ENCODE measurements around the gene ASB3.
"Not testable (repeated sequence)": the region's sequence is repeated elsewhere in the genome, so short reads cannot be mapped to it uniquely, and the experiment has no call there.

Gene ASB3

DNA sequence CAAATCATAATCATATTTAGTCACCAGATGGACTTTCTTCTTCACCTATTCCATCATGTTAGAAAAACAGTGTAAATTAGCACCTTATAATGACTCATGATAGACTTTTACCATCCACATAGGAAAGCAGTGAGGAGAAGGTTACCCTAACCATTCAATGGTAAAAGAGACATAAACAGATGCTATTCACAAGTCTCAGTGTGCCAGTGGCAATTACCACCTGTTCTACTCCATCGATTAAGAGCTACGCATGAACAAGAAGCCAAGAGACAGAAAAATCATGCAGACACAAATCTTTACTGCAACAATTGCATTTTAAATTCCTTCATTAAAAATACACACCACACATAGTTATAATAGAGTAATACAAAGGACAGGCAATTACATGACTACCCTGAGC is 125.9 kb downstream of the ASB3 start:
- Mint-ChIP-seq H3K36me3 (peaks cover 28% of the 10 kb centered on the region), H3K27me3 (no peaks in the 10 kb centered on the region), H3K4me1 (no peaks in the 10 kb centered on the region), H3K27ac (no peak overlapping the region), H3K9me3 (peaks cover 5% of the 10 kb centered on the region), H3K4me3 (no peak overlapping the region)
- ATAC-seq = no peak

DNA sequence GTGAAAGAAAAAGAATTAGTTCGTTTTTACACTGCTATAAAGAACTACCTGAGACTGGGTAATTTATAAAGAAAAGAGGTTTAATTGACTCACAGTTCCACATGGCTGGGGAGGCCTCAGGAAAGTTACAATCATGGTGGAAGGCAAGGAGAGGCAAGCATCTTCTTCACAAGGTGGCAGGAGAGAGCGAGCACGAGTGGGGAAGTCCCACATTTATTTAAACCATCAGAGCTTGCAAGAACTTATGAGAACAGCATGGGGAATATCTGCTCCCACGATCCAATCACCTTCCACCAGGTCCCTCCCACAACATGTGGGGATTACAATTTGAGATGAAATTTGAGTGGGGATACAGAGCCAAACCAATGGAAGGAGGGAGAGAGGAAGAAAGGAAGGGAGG is 128.3 kb downstream of the ASB3 start:
- H3K4me1 Mint-ChIP-seq, H3K4me3 Mint-ChIP-seq, H3K27me3 Mint-ChIP-seq, ATAC-seq, H3K27ac Mint-ChIP-seq, H3K9me3 Mint-ChIP-seq: not testable (repeated sequence)
- H3K36me3 Mint-ChIP-seq = peaks cover 10% of the 10 kb centered on the region

DNA sequence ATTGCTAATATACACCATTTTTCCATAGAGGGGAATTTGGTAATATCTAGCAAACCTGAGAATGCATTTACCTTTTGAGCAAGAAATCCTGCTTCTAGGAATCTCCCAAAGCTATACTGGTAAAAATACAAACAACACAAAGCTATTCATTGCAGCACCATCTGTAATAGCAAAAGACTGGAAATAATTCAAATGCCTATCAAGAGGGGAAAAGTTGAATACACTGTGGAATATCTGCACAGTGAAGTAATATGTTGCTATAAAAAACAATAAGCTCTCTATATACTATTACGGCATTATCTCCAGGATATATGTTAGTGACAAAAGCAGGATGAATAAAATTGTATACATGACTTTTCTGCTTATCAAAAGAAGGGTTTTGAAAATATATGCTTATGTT is 131.5 kb downstream of the ASB3 start:
- Mint-ChIP-seq H3K4me3 (no peak overlapping the region), H3K36me3 (no peaks in the 10 kb centered on the region), H3K27ac (no peak overlapping the region), H3K4me1 (no peaks in the 10 kb centered on the region), H3K9me3 (peaks cover 3% of the 10 kb centered on the region), H3K27me3 (peaks cover 8% of the 10 kb centered on the region)
- ATAC-seq = no peak

DNA sequence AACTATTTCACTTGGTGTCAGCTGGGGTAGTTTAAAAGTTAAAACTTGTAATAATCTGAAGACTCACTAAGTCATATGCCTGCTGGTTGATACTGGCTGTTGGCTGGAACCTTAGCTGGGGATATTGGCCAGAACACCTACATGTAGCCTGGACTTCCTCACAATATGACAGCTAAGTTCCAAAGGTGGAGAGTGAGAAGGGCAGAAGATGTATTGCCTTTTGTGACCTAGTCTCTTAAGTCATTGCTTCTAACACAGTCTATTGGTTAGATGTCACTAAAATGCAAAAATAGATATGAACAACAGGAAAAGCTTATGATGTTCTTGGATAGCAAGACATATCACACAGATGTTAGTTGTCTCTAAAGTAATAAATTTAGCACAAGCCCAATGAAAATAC is 132.4 kb downstream of the ASB3 start:
- peaks cover 3% of the 10 kb centered on the region for H3K9me3 Mint-ChIP-seq
- no peaks in the 10 kb centered on the region for H3K4me1 Mint-ChIP-seq
- H3K36me3 Mint-ChIP-seq = no peaks in the 10 kb centered on the region

DNA sequence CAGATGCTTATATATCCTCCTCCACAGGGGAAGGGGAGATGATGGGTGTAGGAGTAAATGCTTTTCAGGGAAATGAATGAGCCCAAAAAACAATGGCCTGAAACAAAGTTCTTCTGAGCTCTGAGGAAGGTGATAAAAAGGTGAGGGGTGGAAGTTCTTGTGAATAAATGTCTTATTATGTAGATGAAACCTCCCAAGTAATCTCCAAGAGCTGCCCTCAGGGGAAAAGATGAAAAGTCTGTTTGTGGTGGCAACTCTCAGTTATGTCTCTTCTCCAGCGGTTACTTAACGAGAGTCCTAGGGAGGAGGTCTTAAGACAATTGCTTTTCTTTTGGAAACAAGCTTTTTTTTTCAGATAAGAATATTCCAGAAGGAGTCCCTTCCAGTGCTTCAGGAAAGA is 134.6 kb downstream of the ASB3 start:
- Mint-ChIP-seq H3K4me3 (no peak overlapping the region), H3K9me3 (peaks cover 3% of the 10 kb centered on the region), H3K36me3 (no peaks in the 10 kb centered on the region), H3K27ac (no peak overlapping the region), H3K4me1 (no peaks in the 10 kb centered on the region), H3K27me3 (peaks cover 8% of the 10 kb centered on the region)
- no peak for ATAC-seq

More for the DNA sequence above, 132.4 kb downstream of the ASB3 start:
- ATAC-seq = no peak
- Mint-ChIP-seq H3K4me3 (no peak overlapping the region), H3K27ac (no peak overlapping the region), H3K27me3 (peaks cover 8% of the 10 kb centered on the region)

DNA sequence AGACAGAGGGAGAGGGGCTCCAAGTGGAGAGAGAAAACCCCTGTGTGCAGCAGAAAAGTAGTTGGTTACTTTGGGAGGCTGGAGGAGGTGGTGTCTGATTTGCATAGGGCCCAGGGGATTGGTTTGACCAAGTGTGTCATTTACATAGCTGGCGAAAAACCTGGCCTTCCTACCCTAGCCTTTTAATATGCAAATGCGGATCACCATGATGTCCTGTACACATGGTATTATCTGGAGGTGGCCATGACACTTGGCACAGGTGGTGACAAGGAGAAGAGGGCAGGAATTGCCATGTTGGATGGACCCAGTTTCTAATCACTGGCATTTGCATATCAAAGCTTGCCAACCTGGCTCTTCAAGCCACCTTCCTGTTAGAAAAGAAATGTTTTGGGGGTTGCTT is 140.0 kb downstream of the ASB3 start:
- Mint-ChIP-seq H3K9me3 (peaks cover 3% of the 10 kb centered on the region), H3K36me3 (no peaks in the 10 kb centered on the region), H3K27ac (no peak overlapping the region), H3K4me1 (no peaks in the 10 kb centered on the region), H3K27me3 (peaks cover 8% of the 10 kb centered on the region), H3K4me3 (no peak overlapping the region)
- no peak for ATAC-seq

DNA sequence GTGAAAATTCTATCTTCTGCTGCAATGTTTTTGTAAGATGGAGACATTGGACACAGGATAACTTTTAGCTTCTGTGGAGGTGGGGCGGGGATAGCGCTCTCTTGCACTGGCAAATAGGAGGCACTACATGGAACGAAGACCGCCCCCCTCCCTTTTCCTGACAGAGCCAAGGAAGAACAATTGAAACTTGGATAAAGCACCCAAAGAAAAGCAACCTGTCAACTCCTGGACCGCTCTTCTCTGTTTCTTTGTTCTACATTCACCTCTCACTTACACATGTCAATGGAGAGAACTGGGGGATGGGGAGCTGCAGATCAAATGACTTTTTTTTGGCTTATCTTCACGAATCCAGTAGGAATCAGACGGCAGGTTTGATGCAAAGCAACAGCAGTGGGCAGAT is 145.5 kb downstream of the ASB3 start:
- ATAC-seq = no peak
- peaks cover 3% of the 10 kb centered on the region for H3K9me3 Mint-ChIP-seq

DNA sequence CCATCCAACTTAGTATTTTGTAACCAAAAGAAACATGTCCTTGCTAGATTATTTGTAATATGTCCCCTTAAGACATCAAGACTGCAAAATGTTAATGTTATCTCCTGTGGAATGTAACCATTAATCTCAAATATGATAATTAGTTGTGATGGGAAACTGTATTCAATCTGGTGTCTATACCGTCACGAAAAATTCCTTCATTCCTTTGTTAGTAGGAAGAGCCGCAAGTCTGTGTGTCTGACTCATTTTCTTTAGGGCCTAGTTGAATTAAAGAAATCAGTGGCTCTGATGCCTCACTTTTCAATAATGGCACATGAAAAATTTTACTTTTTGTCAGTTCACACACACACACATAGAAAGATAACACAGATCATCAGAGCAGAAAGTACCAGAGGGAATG is 146.3 kb downstream of the ASB3 start:
- Mint-ChIP-seq H3K4me3 (no peak overlapping the region), H3K36me3 (no peaks in the 10 kb centered on the region), H3K27me3 (no peaks in the 10 kb centered on the region), H3K27ac (no peak overlapping the region), H3K4me1 (no peaks in the 10 kb centered on the region), H3K9me3 (peaks cover 5% of the 10 kb centered on the region)
- ATAC-seq = no peak

More for the DNA sequence above, 145.5 kb downstream of the ASB3 start:
- Mint-ChIP-seq H3K4me1 (no peaks in the 10 kb centered on the region), H3K36me3 (no peaks in the 10 kb centered on the region), H3K27ac (no peak overlapping the region), H3K27me3 (no peaks in the 10 kb centered on the region), H3K4me3 (no peak overlapping the region)

DNA sequence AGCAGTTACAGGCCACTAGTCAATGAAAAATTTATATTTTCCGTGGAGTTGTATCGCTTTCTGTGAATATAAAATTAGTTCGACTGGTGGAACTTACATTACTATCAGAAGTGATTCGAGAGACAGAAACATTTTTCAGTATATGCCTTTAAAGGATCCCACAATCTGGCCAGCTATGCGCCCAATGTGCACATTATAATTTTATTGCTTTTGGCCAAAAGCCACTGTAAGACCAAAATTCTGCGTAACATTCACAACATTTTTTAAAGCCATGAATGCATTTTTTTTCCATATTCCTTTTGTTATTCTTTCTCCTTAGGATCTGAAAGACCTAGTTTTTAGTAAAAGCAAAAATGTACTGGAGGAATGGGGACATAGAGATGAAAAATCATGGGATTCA is 150.2 kb downstream of the ASB3 start:
- peaks cover 7% of the 10 kb centered on the region for H3K9me3 Mint-ChIP-seq
- H3K4me3 Mint-ChIP-seq = no peak overlapping the region
- H3K4me1 Mint-ChIP-seq = no peaks in the 10 kb centered on the region
- ATAC-seq = no peak
- H3K36me3 Mint-ChIP-seq = no peaks in the 10 kb centered on the region
- no peak overlapping the region for H3K27ac Mint-ChIP-seq
- H3K27me3 Mint-ChIP-seq = no peaks in the 10 kb centered on the region

DNA sequence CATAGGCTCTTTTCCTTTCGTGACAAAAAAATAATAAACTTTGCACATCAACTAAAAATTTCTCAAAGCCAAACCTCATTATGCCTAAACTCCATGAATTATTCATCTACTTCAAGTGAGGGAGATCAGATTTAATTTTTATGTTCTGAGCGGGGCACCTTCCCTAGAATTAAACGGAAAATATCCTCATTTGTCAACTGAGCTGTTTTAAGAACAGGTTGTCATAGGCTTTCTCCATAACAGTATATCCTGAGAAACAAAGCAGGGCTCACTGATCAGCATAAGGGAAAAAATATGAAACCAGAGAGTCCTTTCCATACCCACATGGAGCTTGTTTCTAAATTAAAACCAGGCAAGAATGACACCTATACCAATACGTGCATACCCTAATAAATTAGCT is 150.6 kb downstream of the ASB3 start:
- no peak for ATAC-seq
- H3K36me3 Mint-ChIP-seq = no peaks in the 10 kb centered on the region

DNA sequence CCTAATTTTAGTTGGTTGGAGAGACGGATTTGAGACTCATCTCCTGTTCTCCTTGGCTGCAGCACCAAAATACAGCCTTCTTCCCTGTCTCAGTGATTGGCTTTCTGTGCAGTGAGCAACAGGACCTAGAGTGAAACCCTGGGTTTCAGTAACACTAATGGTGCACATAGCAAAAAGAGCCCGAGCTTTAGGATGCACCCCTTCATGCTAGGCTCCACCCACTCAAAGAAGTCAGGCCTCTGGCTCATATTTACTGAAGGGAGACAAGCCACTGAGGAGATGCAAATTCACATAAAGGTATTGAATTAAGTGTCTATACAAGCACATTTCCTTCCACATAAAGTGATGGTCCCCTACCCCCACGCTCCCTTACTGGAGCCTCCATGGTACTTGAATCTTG is 151.1 kb downstream of the ASB3 start:
- H3K9me3 Mint-ChIP-seq = peaks cover 7% of the 10 kb centered on the region
- no peak overlapping the region for H3K4me3 Mint-ChIP-seq
- H3K4me1 Mint-ChIP-seq = no peaks in the 10 kb centered on the region
- H3K27me3 Mint-ChIP-seq = no peaks in the 10 kb centered on the region
- H3K36me3 Mint-ChIP-seq = no peaks in the 10 kb centered on the region
- ATAC-seq = no peak
- H3K27ac Mint-ChIP-seq = no peak overlapping the region

More for the DNA sequence above, 150.6 kb downstream of the ASB3 start:
- H3K4me1 Mint-ChIP-seq = no peaks in the 10 kb centered on the region
- no peaks in the 10 kb centered on the region for H3K27me3 Mint-ChIP-seq
- no peak overlapping the region for H3K4me3 Mint-ChIP-seq
- no peak overlapping the region for H3K27ac Mint-ChIP-seq
- peaks cover 7% of the 10 kb centered on the region for H3K9me3 Mint-ChIP-seq

DNA sequence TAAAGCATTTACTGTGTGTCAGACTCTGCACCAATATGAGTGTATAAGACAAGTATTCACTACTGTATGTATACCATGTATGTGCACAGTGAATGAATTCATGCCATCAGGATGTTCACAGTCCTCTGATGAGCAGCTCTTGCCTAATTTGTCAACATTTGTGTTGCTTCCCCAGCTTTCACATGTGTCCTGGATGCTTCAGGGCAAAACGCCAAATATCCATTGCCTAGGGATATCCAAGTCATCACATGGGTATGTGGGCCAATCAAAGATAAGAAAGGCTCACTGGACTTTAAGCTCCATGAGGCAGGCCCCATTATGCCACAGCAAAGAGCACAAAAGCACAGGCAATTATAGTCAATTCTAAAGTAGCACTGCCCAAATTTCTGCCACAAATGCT is 153.3 kb downstream of the ASB3 start:
- Mint-ChIP-seq H3K4me3 (no peak overlapping the region), H3K27ac (no peak overlapping the region), H3K9me3 (peaks cover 3% of the 10 kb centered on the region), H3K27me3 (no peaks in the 10 kb centered on the region), H3K36me3 (no peaks in the 10 kb centered on the region), H3K4me1 (no peaks in the 10 kb centered on the region)
- ATAC-seq = no peak

DNA sequence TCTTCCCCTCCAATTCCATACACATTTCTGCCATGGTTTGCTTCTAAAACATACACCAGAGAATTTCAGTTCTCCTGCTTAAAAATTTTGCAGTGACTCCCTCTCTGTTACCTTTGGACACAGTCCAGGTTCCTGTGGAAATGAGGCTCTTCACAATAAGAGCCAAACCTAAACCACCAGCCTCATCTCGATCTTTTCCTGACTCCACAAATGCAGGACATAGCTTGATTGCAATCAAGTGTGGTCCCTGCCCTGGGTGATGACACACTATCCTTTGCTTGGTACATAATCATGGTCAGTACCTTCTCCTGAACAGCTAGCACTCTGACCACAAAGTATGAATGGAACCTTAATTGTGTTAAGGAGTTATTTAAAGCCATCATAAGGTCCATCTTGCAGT is 154.0 kb downstream of the ASB3 start:
- Mint-ChIP-seq H3K36me3 (no peaks in the 10 kb centered on the region), H3K9me3 (peaks cover 3% of the 10 kb centered on the region), H3K27me3 (no peaks in the 10 kb centered on the region), H3K4me1 (no peaks in the 10 kb centered on the region), H3K4me3 (no peak overlapping the region), H3K27ac (no peak overlapping the region)
- no peak for ATAC-seq

DNA sequence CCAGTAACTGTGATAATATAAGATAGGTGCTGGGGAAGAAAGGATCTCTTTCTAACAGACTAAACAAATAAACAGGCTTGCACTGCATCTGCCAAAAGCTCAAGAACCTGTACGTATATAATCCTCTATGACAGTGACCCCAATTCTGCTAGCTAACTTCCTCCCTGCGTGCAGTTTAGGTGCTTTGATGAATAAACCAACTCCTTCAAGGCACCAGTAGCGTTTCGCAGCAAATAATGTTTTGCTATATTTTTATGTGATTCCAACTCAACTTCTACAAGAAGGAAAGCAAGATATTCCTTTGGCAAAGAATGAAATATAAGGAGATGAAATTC is 154.7 kb downstream of the ASB3 start:
- Mint-ChIP-seq H3K4me1 (no peaks in the 10 kb centered on the region), H3K4me3 (no peak overlapping the region), H3K9me3 (peaks cover 3% of the 10 kb centered on the region), H3K36me3 (no peaks in the 10 kb centered on the region), H3K27me3 (no peaks in the 10 kb centered on the region), H3K27ac (no peak overlapping the region)
- no peak for ATAC-seq

DNA sequence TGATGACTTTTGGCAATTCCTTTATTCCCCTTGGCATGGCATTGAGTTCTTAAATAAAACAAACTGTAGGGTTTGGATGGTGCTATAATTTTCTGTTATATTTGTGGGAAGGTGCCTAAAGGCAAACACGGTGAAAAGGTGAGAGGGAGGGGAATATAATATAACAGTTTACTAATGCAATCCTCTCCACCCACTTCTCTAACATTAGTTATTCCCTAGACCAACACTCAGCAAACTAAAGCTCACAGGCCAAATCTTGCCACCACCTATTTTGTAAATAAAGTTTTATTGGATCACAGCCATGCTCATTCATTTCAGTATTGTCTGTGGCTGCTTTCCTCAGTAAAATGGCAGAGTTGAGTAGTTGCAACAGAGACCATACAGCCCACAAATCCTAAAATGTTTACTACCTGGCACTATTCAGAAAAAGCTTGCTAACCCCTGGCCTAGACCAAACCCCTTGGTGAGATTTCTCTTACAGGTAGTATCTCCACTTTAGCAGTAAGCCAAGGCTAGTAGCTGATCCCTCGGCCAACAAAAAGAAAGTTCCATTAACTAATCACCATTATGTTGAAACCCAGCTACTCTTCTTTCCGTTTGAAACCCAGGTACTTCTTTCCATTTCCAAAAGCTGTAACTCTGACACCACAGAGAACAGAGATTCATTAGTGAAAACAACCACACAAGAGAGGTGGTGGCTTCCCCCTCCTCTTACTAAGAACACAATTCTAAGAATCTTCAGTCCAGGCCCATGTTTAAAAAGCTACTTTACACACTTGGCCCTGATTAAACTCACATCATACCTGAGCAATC is 155.2 kb downstream of the ASB3 start:
- Mint-ChIP-seq H3K27me3 (no peaks in the 10 kb centered on the region), H3K9me3 (peaks cover 3% of the 10 kb centered on the region), H3K4me1 (no peaks in the 10 kb centered on the region), H3K4me3 (no peak overlapping the region), H3K27ac (no peak overlapping the region), H3K36me3 (no peaks in the 10 kb centered on the region)
- ATAC-seq = no peak

DNA sequence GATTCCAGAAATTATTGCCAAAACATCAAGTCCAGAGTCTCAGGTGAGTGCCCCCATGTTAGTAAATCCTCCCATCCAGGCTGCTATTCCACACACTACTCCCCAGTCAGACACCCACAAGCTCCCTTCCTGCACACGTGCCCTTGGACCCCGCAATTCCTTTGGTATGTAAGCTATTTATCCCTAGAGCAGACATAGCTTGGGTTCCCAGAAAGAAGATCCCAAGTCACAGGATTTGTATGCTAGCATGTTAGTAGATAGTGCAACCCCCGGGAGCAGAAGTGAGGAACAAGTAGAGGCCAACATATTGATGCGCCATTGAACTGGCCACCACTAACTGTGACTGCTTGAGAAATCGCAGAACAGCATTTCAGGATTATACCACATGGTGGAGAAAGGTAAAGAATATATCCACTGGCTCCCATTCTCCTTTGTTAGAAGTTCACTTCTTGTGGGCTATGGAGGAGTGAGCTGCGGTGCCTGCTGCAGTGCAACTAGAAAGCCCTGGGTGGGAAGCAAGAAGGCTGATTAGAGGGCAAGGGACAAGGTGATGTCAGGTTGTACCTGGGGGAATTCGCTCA is 156.6 kb downstream of the ASB3 start:
- ATAC-seq = no peak
- Mint-ChIP-seq H3K27ac (no peak overlapping the region), H3K27me3 (no peaks in the 10 kb centered on the region), H3K4me3 (no peak overlapping the region), H3K4me1 (no peaks in the 10 kb centered on the region), H3K9me3 (no peaks in the 10 kb centered on the region), H3K36me3 (no peaks in the 10 kb centered on the region)

Data from stimulated activated memory B cell treated with anti-CD40 and anti-IgM and Interleukin-4, amounts not matched to agents 10 μg/mL and 1 μg/mL and 100 μg/mL, for 72 hours (primary cell).